ENCODE data around the gene MRO. TPM values are rescaled to one million over a fixed set of nuclear protein-coding genes. Genes with fewer than 3 reads are reported as not detected.

Gene MRO
- 2.1 and 6.9 TPM in 2 replicates for total RNA-seq

DNA sequence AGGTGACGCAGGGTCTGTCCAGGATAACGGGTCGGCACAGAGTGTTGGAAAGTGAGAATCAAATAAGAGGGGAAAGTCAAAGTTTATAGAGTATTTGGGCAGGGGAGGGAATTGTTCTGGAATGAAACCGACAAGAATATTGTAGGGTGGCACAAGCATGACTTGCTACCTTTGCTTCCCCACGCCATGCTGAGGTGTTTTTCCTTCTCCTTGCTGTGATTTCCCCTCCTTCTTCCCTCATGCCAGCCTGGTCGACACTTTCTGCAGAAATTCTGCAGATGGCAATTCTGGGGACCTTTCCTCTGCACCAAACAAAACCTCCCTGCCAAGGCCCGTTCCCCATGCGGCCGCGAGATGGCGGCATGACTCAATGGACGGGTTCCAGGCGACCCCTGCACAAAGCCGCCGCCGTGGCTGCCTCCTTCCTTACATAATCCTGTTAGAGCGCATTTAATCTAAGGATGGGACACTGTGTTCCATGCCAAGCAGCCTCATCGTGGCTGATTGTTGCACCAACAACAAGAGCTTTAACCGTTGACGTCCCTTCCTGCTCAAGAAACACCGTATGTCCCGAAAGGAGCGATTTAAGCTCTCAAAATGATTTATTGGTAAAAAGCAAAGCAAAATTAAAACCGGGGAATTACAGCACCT, at the start of gene MRO:
Gene MRO, minus strand, starts transcription at position 289 of the 651 bp plus-strand sequence. CDS start 10,616 bp downstream, outside the sequence.

Other genes starting within 250 kb of the MRO start
- gene ME2, start 59.1 kb upstream of the MRO start, total RNA-seq: 19.0 and 20.0 TPM in 2 replicates
- gene ELAC1, start 148.0 kb upstream of the MRO start, total RNA-seq: 4.2 and 7.9 TPM in 2 replicates
- 46.2 and 78.0 TPM in 2 replicates for gene SMAD4, start 210.2 kb upstream of the MRO start, total RNA-seq